ENCODE measurements around the gene LRRFIP2. TPM values are rescaled to one million over a fixed set of nuclear protein-coding genes. Genes with fewer than 3 reads are reported as not detected.
"Not testable (repeated sequence)": the region's sequence is repeated elsewhere in the genome, so short reads cannot be mapped to it uniquely, and the experiment has no call there.

Gene LRRFIP2
- total RNA-seq, 1 donor from 2014 or later = 40.0 TPM

DNA sequence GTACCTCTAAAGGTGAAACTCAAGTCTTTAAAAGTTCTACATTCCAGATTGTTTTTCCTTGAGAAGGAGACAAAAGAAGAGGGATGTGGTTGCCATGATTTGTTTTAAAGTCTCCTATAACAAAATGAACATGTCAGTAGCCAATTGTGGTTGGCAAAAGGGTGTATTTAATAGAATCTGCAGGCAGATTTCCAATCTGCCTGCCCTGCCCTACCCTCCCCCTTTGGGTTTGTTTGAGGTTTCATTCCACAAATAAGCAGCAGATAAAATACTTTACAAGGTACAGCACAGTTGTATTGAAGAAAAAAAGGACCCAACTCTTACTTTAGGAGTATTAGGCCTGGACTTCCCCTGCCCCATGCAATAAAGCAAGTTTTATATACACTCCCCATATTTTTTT is 121.5 kb downstream of the LRRFIP2 start:
- peaks cover 26% of the 10 kb centered on the region for H3K36me3 Mint-ChIP-seq (ENCODE audit: low read depth, unreplicated experiment)
- H3K4me3 Mint-ChIP-seq (ENCODE audit: unreplicated experiment) = no peak overlapping the region
- H3K4me1 Mint-ChIP-seq (ENCODE audit: unreplicated experiment) = peaks cover 6% of the 10 kb centered on the region
- no peak overlapping the region for H3K27ac Mint-ChIP-seq (ENCODE audit: unreplicated experiment)
- DNase-seq (ENCODE audit: low spot score) = no peak
- TF ChIP-seq, protein P1, sequence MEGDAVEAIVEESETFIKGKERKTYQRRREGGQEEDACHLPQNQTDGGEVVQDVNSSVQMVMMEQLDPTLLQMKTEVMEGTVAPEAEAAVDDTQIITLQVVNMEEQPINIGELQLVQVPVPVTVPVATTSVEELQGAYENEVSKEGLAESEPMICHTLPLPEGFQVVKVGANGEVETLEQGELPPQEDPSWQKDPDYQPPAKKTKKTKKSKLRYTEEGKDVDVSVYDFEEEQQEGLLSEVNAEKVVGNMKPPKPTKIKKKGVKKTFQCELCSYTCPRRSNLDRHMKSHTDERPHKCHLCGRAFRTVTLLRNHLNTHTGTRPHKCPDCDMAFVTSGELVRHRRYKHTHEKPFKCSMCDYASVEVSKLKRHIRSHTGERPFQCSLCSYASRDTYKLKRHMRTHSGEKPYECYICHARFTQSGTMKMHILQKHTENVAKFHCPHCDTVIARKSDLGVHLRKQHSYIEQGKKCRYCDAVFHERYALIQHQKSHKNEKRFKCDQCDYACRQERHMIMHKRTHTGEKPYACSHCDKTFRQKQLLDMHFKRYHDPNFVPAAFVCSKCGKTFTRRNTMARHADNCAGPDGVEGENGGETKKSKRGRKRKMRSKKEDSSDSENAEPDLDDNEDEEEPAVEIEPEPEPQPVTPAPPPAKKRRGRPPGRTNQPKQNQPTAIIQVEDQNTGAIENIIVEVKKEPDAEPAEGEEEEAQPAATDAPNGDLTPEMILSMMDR (IDR thresholded peaks at IDR 0.05; ENCODE audit: unreplicated experiment) = no peak
- H3K27me3 Mint-ChIP-seq (ENCODE audit: unreplicated experiment) = peaks cover 2% of the 10 kb centered on the region
- H3K9me3 Mint-ChIP-seq (ENCODE audit: unreplicated experiment) = no peaks in the 10 kb centered on the region

DNA sequence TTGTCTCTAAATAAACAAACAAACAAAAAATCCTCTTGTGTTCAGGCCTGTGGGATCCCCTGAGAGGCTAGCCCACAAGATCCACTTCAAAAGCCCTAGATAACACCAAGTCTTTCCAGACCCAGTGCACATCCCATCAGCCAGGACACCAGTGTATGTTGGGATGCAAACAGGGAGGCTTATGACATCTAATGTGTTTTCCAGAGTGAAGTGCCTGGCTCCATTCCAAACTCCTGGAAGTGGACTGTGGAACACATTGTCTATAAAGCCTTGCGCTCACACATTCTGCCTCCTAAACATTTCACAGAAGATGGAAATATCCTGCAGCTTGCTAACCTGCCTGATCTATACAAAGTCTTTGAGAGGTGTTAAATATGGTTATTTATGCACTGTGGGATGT is 124.1 kb downstream of the LRRFIP2 start:
- no peaks in the 10 kb centered on the region for H3K9me3 Mint-ChIP-seq (ENCODE audit: unreplicated experiment)
- no peak overlapping the region for H3K4me3 Mint-ChIP-seq (ENCODE audit: unreplicated experiment)
- H3K27ac Mint-ChIP-seq (ENCODE audit: unreplicated experiment) = no peak overlapping the region
- H3K36me3 Mint-ChIP-seq (ENCODE audit: low read depth, unreplicated experiment) = peaks cover 19% of the 10 kb centered on the region
- TF ChIP-seq, protein P1 (IDR thresholded peaks at IDR 0.05; ENCODE audit: unreplicated experiment) = no peak
- DNase-seq (ENCODE audit: low spot score) = no peak
- peaks cover 5% of the 10 kb centered on the region for H3K4me1 Mint-ChIP-seq (ENCODE audit: unreplicated experiment)
- no peaks in the 10 kb centered on the region for H3K27me3 Mint-ChIP-seq (ENCODE audit: unreplicated experiment)

DNA sequence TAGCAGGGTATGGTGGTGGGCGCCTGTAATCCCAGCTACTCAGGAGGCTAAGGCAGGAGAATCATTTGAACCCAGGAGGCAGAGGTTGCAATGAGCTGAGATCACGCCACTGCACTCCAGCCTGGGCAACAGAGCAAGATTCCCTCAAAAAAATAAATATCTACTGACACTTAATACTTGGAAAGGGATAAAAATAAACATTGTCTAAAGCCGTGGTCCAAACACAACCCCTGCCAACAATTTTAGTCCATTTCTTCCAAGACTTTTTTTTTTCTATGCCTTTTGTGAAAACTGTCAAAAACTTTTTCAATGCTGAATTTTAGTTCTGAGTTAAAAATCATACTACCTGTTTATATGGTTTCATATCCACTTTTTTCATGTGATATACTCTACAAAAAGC is 131.7 kb downstream of the LRRFIP2 start:
- H3K4me1 Mint-ChIP-seq (ENCODE audit: unreplicated experiment); DNase-seq (ENCODE audit: low spot score); H3K9me3 Mint-ChIP-seq (ENCODE audit: unreplicated experiment); H3K4me3 Mint-ChIP-seq (ENCODE audit: unreplicated experiment); H3K27me3 Mint-ChIP-seq (ENCODE audit: unreplicated experiment); H3K27ac Mint-ChIP-seq (ENCODE audit: unreplicated experiment): not testable (repeated sequence)
- H3K36me3 Mint-ChIP-seq (ENCODE audit: low read depth, unreplicated experiment) = peaks cover 15% of the 10 kb centered on the region

DNA sequence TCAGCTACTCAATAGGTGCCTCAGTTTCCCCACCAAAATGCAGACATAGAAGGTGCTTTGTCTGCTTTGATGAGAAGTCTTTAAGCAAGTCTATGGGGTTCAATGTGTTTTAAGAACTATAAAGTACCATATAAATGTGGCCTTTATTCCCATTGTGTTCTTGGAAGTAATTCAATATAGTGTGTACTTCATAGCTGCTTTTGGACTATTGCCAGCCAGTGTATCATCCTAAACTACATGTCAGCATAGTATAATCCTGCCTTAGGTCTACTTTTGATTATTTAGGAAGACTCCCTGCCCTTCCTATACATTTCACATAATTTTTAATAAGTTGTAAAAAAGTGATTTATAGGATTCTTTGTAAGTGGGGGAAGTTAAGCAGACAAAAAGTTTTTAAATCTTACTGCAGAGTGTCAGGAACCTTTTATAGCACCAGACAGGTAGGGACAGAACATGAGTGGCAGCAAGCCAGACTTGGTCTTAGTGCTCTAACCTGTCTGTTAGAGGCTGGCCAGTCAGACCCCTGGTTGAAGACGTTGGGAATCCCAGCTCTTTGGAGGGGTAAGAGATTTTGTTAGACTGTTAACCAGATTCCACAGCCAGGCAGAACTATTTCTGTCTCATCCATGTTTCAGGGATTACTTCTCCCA is 132.7 kb downstream of the LRRFIP2 start:
- TF ChIP-seq, protein P1 (IDR thresholded peaks at IDR 0.05; ENCODE audit: unreplicated experiment) = no peak
- no peak overlapping the region for H3K27ac Mint-ChIP-seq (ENCODE audit: unreplicated experiment)
- H3K36me3 Mint-ChIP-seq (ENCODE audit: low read depth, unreplicated experiment) = peaks cover 21% of the 10 kb centered on the region
- H3K9me3 Mint-ChIP-seq (ENCODE audit: unreplicated experiment) = no peaks in the 10 kb centered on the region
- H3K4me3 Mint-ChIP-seq (ENCODE audit: unreplicated experiment) = no peak overlapping the region
- no peak for DNase-seq (ENCODE audit: low spot score)
- H3K4me1 Mint-ChIP-seq (ENCODE audit: unreplicated experiment) = no peaks in the 10 kb centered on the region
- no peaks in the 10 kb centered on the region for H3K27me3 Mint-ChIP-seq (ENCODE audit: unreplicated experiment)

DNA sequence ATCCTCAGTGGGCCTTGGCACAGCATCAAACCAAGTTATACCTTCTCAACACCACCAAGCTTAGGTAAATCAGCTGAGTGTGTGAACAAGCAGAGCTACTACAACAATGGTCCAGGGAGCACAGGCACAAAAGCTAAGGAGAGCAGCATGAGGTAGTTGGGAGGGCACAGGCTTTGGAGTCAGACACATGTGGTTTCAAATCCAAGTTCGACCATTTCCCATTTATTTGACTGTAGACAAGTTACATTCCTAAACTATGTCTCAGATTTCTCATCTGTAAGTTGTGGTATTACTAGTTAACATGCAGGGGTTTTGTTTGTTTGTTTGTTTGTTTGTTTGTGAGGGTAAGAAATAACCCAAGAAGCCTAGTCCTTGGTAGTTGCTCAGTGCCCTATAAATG is 134.2 kb downstream of the LRRFIP2 start:
- H3K27me3 Mint-ChIP-seq (ENCODE audit: unreplicated experiment) = no peaks in the 10 kb centered on the region
- H3K4me1 Mint-ChIP-seq (ENCODE audit: unreplicated experiment) = no peaks in the 10 kb centered on the region

More for the DNA sequence above, 134.2 kb downstream of the LRRFIP2 start:
- no peak for DNase-seq (ENCODE audit: low spot score)
- no peaks in the 10 kb centered on the region for H3K9me3 Mint-ChIP-seq (ENCODE audit: unreplicated experiment)
- H3K36me3 Mint-ChIP-seq (ENCODE audit: low read depth, unreplicated experiment) = peaks cover 36% of the 10 kb centered on the region
- H3K27ac Mint-ChIP-seq (ENCODE audit: unreplicated experiment) = no peak overlapping the region
- TF ChIP-seq, protein P1 (IDR thresholded peaks at IDR 0.05; ENCODE audit: unreplicated experiment) = no peak
- H3K4me3 Mint-ChIP-seq (ENCODE audit: unreplicated experiment) = no peak overlapping the region
